Measurements from ENCODE around the gene CDK10.
A peak's percentile ranks its signal among the peaks of the same experiment; 100 is the strongest.
"Not testable (repeated sequence)": the region's sequence is repeated elsewhere in the genome, so short reads cannot be mapped to it uniquely, and the experiment has no call there.

Gene CDK10

DNA sequence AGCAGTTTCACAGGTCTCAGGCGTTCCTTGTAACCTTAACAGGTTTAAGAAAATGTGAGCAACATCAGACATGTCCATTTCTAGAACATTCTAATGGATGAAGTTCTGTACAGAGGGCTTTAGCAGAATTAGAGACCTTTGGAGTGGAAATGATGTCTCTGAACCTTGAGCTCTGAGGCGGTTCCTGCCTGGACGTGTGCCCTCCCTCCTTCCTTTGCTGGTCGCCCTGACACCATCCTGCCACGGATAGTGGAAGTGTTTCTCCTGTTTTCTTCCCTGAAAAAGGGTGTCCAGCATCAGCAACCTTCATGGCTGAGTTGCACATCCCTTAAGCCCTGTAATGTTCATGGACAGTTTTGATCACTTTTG lies 17.7 kb upstream of the CDK10 start:
- Histone ChIP-seq H3K4me1 (ENCODE audit: control insufficient read depth, insufficient read depth, low read length, unreplicated experiment) (peaks cover 12% of the 10 kb centered on the region), H3K36me3 (ENCODE audit: insufficient read depth, low read length) (no peaks in the 10 kb centered on the region), H3K4me3 (ENCODE audit: low read depth, low read length) (no peak overlapping the region), H2AFZ (ENCODE audit: low read length, unreplicated experiment) (no peak overlapping the region), H3K27me3 (ENCODE audit: insufficient read depth, low read length) (no peaks in the 10 kb centered on the region), H3K79me2 (ENCODE audit: control insufficient read depth, insufficient read depth, low read length, unreplicated experiment) (no peaks in the 10 kb centered on the region), H3K27ac (ENCODE audit: low read depth, low read length) (no peak overlapping the region)

- Histone ChIP-seq H3K4me1 (ENCODE audit: control insufficient read depth, insufficient read depth, low read length, unreplicated experiment) (peaks cover 12% of the 10 kb centered on the region), H3K4me3 (ENCODE audit: low read depth, low read length) (no peak overlapping the region), H3K27ac (ENCODE audit: low read depth, low read length) (no peak overlapping the region), H3K27me3 (ENCODE audit: insufficient read depth, low read length) (no peaks in the 10 kb centered on the region), H3K36me3 (ENCODE audit: insufficient read depth, low read length) (0 out of 2 replicates have a peak, but pooled peaks cover 1% of the 10 kb centered on the region), H3K79me2 (ENCODE audit: control insufficient read depth, insufficient read depth, low read length, unreplicated experiment) (no peaks in the 10 kb centered on the region), H2AFZ (ENCODE audit: low read length, unreplicated experiment) (no peak overlapping the region)
These were observed 16.7 kb upstream of the CDK10 start for GRCh38 chr16:89669755-89670154.

DNA sequence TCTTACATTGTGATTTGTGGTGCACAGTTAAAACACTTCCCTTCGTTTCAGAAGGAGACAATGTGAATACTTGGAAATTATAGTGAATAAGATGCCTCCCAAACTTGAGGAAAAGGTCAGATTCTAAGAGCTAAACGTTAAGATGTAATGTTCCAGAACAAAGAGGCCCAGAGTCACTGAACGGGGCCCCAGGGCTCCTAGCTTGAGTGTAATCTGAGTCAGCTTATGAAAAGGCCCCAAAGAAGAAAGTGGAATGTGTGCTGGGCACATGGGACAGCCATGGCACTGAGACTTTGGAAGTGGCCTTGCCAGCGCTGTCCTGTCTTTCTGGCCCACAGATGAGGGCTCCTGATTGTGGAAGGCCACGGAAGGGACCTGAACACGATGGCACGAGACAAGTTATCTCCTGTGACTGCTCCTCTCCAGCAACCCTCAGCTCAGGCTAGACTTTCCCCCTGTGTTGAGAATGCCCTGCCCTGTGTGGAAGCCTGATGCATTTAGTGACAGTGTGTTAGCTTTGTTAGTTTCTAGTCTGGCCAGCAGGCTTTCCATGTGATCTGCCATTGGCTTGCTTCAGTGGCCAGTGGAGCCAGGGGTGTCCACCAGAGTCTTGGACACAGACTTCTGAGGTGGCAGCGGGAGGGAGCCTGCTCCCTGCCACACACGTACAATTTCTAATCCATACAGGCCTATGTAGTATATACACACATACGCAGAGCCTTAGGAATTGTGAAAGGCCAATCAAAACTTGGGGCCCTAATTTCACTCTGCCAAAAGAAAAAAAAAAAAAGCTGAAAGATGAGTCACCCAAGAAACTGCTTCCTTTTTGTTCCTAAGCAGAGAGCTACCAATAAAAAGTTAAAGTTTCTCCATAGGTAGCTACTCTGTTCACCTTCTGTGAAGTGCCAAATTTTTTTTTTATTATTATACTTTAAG lies 15.7 kb upstream of the CDK10 start:
- no peak overlapping the region for H3K4me3 ChIP-seq (ENCODE audit: low read depth, low read length)
- no peaks in the 10 kb centered on the region for H3K27me3 ChIP-seq (ENCODE audit: insufficient read depth, low read length)
- H2AFZ ChIP-seq (ENCODE audit: low read length, unreplicated experiment), result no peak overlapping the region
- no peak overlapping the region for H3K27ac ChIP-seq (ENCODE audit: low read depth, low read length)
- 0 out of 2 replicates have a peak, but pooled peaks cover 3% of the 10 kb centered on the region for H3K36me3 ChIP-seq (ENCODE audit: insufficient read depth, low read length)
- H3K79me2 ChIP-seq (ENCODE audit: control insufficient read depth, insufficient read depth, low read length, unreplicated experiment), result no peaks in the 10 kb centered on the region
- H3K4me1 ChIP-seq (ENCODE audit: control insufficient read depth, insufficient read depth, low read length, unreplicated experiment), result peaks cover 12% of the 10 kb centered on the region

GRCh38 chr16:89671565-89671964 lies 14.9 kb upstream of the CDK10 start:
- not testable (repeated sequence) for H3K79me2 ChIP-seq (ENCODE audit: control insufficient read depth, insufficient read depth, low read length, unreplicated experiment); H2AFZ ChIP-seq (ENCODE audit: low read length, unreplicated experiment); H3K27me3 ChIP-seq (ENCODE audit: insufficient read depth, low read length); H3K4me3 ChIP-seq (ENCODE audit: low read depth, low read length); H3K36me3 ChIP-seq (ENCODE audit: insufficient read depth, low read length); H3K27ac ChIP-seq (ENCODE audit: low read depth, low read length)
- H3K4me1 ChIP-seq (ENCODE audit: control insufficient read depth, insufficient read depth, low read length, unreplicated experiment), result peaks cover 12% of the 10 kb centered on the region

DNA sequence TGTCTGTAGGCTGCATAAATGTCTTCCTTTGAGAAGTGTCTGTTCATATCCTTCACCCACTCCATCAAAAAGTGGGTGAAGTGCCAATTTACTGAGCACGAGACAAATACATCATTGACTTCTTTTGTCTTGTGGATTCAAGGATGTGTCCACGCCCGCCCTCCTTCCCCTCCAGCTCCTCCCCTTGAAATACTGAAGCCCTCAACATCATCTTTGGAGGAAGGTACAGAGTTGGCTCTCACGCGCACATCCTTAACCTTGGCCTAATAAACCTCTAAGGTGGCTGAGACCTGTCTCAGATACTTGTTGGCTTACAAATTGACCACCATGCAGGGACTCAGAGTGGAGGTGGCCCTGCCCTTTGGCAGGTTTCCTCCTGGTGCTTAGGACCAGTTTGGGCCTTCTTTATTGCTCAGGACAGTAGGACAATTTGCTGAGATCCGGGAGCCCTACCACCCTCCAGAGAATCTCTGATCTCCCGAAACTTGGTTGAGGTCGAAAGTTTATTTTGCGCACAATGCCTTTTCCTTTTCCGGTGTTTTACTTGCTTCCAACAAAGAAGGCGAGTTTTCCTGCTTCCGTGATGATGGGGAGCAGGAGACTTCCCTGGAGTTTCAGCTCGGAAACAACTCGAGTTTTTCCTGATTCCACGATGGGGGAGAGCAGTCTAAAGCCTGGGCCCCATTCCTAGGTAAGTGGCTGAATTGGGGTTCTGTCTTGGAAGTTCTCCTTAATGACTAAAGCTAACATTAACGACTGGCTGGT lies 14.1 kb upstream of the CDK10 start:
- H3K36me3 ChIP-seq (ENCODE audit: insufficient read depth, low read length), result peaks cover 8% of the 10 kb centered on the region
- no peak overlapping the region for H3K4me3 ChIP-seq (ENCODE audit: low read depth, low read length)
- no peaks in the 10 kb centered on the region for H3K79me2 ChIP-seq (ENCODE audit: control insufficient read depth, insufficient read depth, low read length, unreplicated experiment)
- no peak overlapping the region for H2AFZ ChIP-seq (ENCODE audit: low read length, unreplicated experiment)
- peaks cover 12% of the 10 kb centered on the region for H3K4me1 ChIP-seq (ENCODE audit: control insufficient read depth, insufficient read depth, low read length, unreplicated experiment)
- no peaks in the 10 kb centered on the region for H3K27me3 ChIP-seq (ENCODE audit: insufficient read depth, low read length)
- no peak overlapping the region for H3K27ac ChIP-seq (ENCODE audit: low read depth, low read length)

- H3K4me3 ChIP-seq (ENCODE audit: low read depth, low read length), result no peak overlapping the region
- no peaks in the 10 kb centered on the region for H3K4me1 ChIP-seq (ENCODE audit: control insufficient read depth, insufficient read depth, low read length, unreplicated experiment)
- no peaks in the 10 kb centered on the region for H3K27me3 ChIP-seq (ENCODE audit: insufficient read depth, low read length)
- H3K79me2 ChIP-seq (ENCODE audit: control insufficient read depth, insufficient read depth, low read length, unreplicated experiment), result no peaks in the 10 kb centered on the region
- H2AFZ ChIP-seq (ENCODE audit: low read length, unreplicated experiment), result no peak overlapping the region
- H3K27ac ChIP-seq (ENCODE audit: low read depth, low read length), result no peak overlapping the region
- peaks cover 17% of the 10 kb centered on the region for H3K36me3 ChIP-seq (ENCODE audit: insufficient read depth, low read length)
These were observed 8.2 kb upstream of the CDK10 start for GRCh38 chr16:89678258-89678657.

GRCh38 chr16:89685916-89686315 lies 573 bp upstream of the CDK10 start:
- H3K4me3 ChIP-seq (ENCODE audit: low read depth, low read length), result no peak overlapping the region
- H3K4me1 ChIP-seq (ENCODE audit: control insufficient read depth, insufficient read depth, low read length, unreplicated experiment), result no peaks in the 10 kb centered on the region
- H3K27me3 ChIP-seq (ENCODE audit: insufficient read depth, low read length), result no peaks in the 10 kb centered on the region
- peaks cover 23% of the 10 kb centered on the region for H3K79me2 ChIP-seq (ENCODE audit: control insufficient read depth, insufficient read depth, low read length, unreplicated experiment)
- peaks cover 14% of the 10 kb centered on the region; the same call in 1 of the 2 replicates for H3K36me3 ChIP-seq (ENCODE audit: insufficient read depth, low read length)
- H3K27ac ChIP-seq (ENCODE audit: low read depth, low read length), result no peak overlapping the region
- H2AFZ ChIP-seq (ENCODE audit: low read length, unreplicated experiment), result no peak overlapping the region

- H3K36me3 ChIP-seq (ENCODE audit: insufficient read depth, low read length), result peaks cover 16% of the 10 kb centered on the region; the same call in 1 of the 2 replicates
- H3K79me2 ChIP-seq (ENCODE audit: control insufficient read depth, insufficient read depth, low read length, unreplicated experiment), result peaks cover 23% of the 10 kb centered on the region
- H3K4me1 ChIP-seq (ENCODE audit: control insufficient read depth, insufficient read depth, low read length, unreplicated experiment), result no peaks in the 10 kb centered on the region
- H3K27ac ChIP-seq (ENCODE audit: low read depth, low read length), result peak overlapping the region; percentile 87
- peak overlapping the region; percentile 59 for H2AFZ ChIP-seq (ENCODE audit: low read length, unreplicated experiment)
- peak overlapping the region; percentile 94 for H3K4me3 ChIP-seq (ENCODE audit: low read depth, low read length)
- no peaks in the 10 kb centered on the region for H3K27me3 ChIP-seq (ENCODE audit: insufficient read depth, low read length)
These were observed 827 bp downstream of the CDK10 start for GRCh38 chr16:89687092-89687940.

DNA sequence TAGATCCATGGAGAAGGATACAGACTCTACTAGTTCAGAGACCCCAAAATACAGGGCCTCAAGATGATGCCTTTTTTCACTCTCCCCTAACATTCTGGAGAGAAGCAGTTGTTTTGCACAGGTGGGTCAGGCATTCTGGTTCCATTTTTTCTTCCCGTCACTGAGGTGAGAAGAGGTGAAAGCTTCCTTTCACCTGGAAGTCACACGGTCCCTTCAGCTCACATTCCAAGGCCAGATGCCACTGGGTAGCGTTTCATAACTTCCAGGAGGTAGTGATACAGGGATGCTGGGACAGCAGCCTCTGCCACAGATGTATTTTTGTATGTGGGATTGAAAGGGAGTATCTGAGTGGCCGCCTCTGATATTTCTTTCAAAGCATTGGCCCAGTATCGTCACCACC lies 1.9 kb downstream of the CDK10 start:
- H3K36me3 ChIP-seq (ENCODE audit: insufficient read depth, low read length), result peaks cover 9% of the 10 kb centered on the region; the same call in 1 of the 2 replicates
- H3K4me3 ChIP-seq (ENCODE audit: low read depth, low read length), result no peak overlapping the region; the same call in 1 of the 2 replicates
- peaks cover 23% of the 10 kb centered on the region for H3K79me2 ChIP-seq (ENCODE audit: control insufficient read depth, insufficient read depth, low read length, unreplicated experiment)

GRCh38 chr16:89689142-89689541 lies 2.7 kb downstream of the CDK10 start:
- Histone ChIP-seq H3K4me1 (ENCODE audit: control insufficient read depth, insufficient read depth, low read length, unreplicated experiment) (no peaks in the 10 kb centered on the region), H3K79me2 (ENCODE audit: control insufficient read depth, insufficient read depth, low read length, unreplicated experiment) (peaks cover 23% of the 10 kb centered on the region), H3K36me3 (ENCODE audit: insufficient read depth, low read length) (peaks cover 9% of the 10 kb centered on the region; the same call in 1 of the 2 replicates), H2AFZ (ENCODE audit: low read length, unreplicated experiment) (no peak overlapping the region), H3K27ac (ENCODE audit: low read depth, low read length) (no peak overlapping the region), H3K4me3 (ENCODE audit: low read depth, low read length) (no peak overlapping the region), H3K27me3 (ENCODE audit: insufficient read depth, low read length) (no peaks in the 10 kb centered on the region)

More for the DNA sequence above, 1.9 kb downstream of the CDK10 start:
- H3K27me3 ChIP-seq (ENCODE audit: insufficient read depth, low read length), result no peaks in the 10 kb centered on the region
- no peak overlapping the region for H2AFZ ChIP-seq (ENCODE audit: low read length, unreplicated experiment)
- H3K4me1 ChIP-seq (ENCODE audit: control insufficient read depth, insufficient read depth, low read length, unreplicated experiment), result no peaks in the 10 kb centered on the region
- no peak overlapping the region for H3K27ac ChIP-seq (ENCODE audit: low read depth, low read length)

Data from ACC112 (cell line).